Hepatocyte (in vitro differentiated cells): ENCODE measurements around the gene ANKS1B.

Experiments
- CTCF ChIP-seq: fragments of 200-600 bp; sonication (generic); IDR thresholded peaks from 2 replicates; pipeline ENCODE4 v1.5.1; 2016; ENCODE audit warnings: antibody characterized with exemption, mild to moderate bottlenecking; ENCODE audit not compliant: poor library complexity
- EZH2 ChIP-seq: fragments of 200-600 bp; sonication (generic); IDR thresholded peaks from 2 replicates; pipeline ENCODE4 v1.6.1; 2016; ENCODE audit warnings: antibody characterized with exemption, mild to moderate bottlenecking, borderline replicate concordance

DNA sequence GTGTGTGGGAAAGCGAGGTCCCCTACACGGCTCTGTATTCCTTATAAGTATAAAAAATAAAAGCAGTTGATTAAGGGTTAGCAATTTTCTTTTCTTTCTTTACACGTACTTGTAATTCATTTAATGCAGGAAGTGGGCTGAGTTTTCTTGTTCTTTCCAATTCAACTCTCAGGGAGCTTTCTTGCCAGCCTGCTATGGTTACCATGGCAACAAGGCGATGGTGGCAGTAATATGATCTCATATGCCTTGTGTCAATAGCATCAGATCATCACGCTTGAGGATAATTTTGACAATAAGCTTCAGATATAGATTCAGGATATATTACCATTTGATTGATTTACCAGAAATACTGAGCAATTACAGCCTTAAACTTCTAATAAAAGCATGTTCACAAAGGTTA is 873.1 kb downstream of the ANKS1B start:
- TF ChIP-seq CTCF, result no peak
- no peak for TF ChIP-seq EZH2
